Heart right ventricle (tissue), 16 donors: ENCODE results near the gene TBXAS1. TPM values are rescaled to one million over a fixed set of nuclear protein-coding genes. Genes with fewer than 3 reads are reported as not detected.
A peak's percentile ranks its signal among the peaks of the same experiment; 100 is the strongest.

Experiments
- ATAC-seq, 8 donors: fragments of 200-7000 bp; cut with Tn5 transposase; one replicate each; pipeline ENCODE4 v1.9.1; 2020; ENCODE audit warnings: mild to moderate bottlenecking in 8 of 8, moderate library complexity in 8 of 8, moderate number of reproducible peaks in 1 of 8
- DNase-seq, 2 donors: peaks; one replicate each; pipeline ENCODE4 v3.0.0-alpha.2; 2020
- H3K27ac ChIP-seq, 10 donors: fragments of 200-600 bp; sonication (generic) in 2 of 10; one replicate each; pipeline versions ENCODE4 v1.5.0 to v1.8.0; 2020 to 2022; ENCODE audit warnings: mild to moderate bottlenecking in 3 of 10
- H3K27me3 ChIP-seq, 7 donors: fragments of 200-600 bp; one replicate each; pipeline ENCODE4 v1.8.0; 2021 to 2022; ENCODE audit warnings: mild to moderate bottlenecking in 2 of 7
- H3K36me3 ChIP-seq, 9 donors: fragments of 200-600 bp; sonication (generic) in 1 of 9; one replicate each; pipeline versions ENCODE4 v1.5.0 to v1.8.0; 2020 to 2022; ENCODE audit warnings: mild to moderate bottlenecking in 2 of 9
- H3K4me1 ChIP-seq, 9 donors: fragments of 200-600 bp; sonication (generic) in 1 of 9; one replicate each; pipeline versions ENCODE4 v1.5.0 to v1.8.0; 2020 to 2022; ENCODE audit warnings: mild to moderate bottlenecking in 4 of 9
- H3K4me3 ChIP-seq, 10 donors: fragments of 200-600 bp; sonication (generic) in 2 of 10; one replicate each; pipeline versions ENCODE4 v1.5.0 to v1.8.0; 2020 to 2022; ENCODE audit warnings: mild to moderate bottlenecking in 7 of 10, moderate library complexity in 2 of 10
- H3K9me3 ChIP-seq, 11 donors: fragments of 200-600 bp in 10 of 11; sonication (generic) in 2 of 11; one replicate each; pipeline versions ENCODE4 v1.5.0 to v1.8.0; 2013 to 2022; ENCODE audit warnings: mild to moderate bottlenecking in 2 of 11, control low read depth in 1 of 11, moderate library complexity in 1 of 11
- CTCF ChIP-seq, 9 donors: fragments of 200-600 bp; sonication (generic) in 2 of 9; IDR thresholded peaks; one replicate each; pipeline versions ENCODE4 v1.5.0 to v1.8.0; 2021 to 2022; ENCODE audit warnings: antibody characterized with exemption in 9 of 9, mild to moderate bottlenecking in 5 of 9, moderate library complexity in 1 of 9
- WGBS, 2 donors: extraction: QIAGEN DNeasy Blood & Tissue Kit; methylation state at CpG; one replicate each; pipeline ENCODE4 v1.1.7; 2013; ENCODE audit warnings: inconsistent platforms in 1 of 2; 5-methylcytosine and 5-hydroxymethylcytosine counted together
- intact Hi-C, 10 donors: fragments of 100-400 bp; cut with DNase I; formaldehyde crosslinking; loops; one replicate each; pipeline versions ENCODE4 v1.11.1 to v1.14.2; 2022
- polyA plus RNA-seq, 2 donors: library from polyadenylated mRNA; stranded (reverse); fragments of 200-250 nt; gene quantifications; one replicate each; pipeline ENCODE4 v1.2.3, GENCODE V29; 2013
- total RNA-seq, 10 donors: library from RNA; stranded (reverse); fragmentation: NEBNext Ultra II Directional in 3 of 10; extraction: Animal tissue kit (Norgen Biotek cat#: 25700) in 3 of 10; gene quantifications; one replicate each; pipeline versions ENCODE4 v1.2.1 to v1.2.4, GENCODE V29; 2021 to 2023
- donor health status: Arrhythmogenic right ventricular cardiomyopathy.
- donor health status: ischemic (EF 13 %, LVEDD 7.1; RV severe dilation, severe dysfunction).
- donor health status: healthy with polysubstance abuse.
- donor health status: DM: no; HTN: yes; CAD: no.
- donor health status: DM: no; HTN: no; CAD: no.
- donor health status: ischemic (EF 25% LVEDD 6.9; RV normal size, moderate dysfunction).
- donor health status: ischemic (EF 25% LVEDD 5.7; RV mildly dilated, moderate dysfunction).
- donor health status: healthy.
- donor health status: DM: yes; HTN: yes; CAD: no.
- donor health status: Ischemic cardiomyopathy.
- donor health status: ischemic (EF 35%, LVEDD 5.7; RV mildly dilated, moderate dysfunction).
- donor health status: nonischemic (EF 11% LVEDD 7.7; RV severe dilation, severe dysfunction).
- donor health status: DM: yes; HTN: yes; CAD: no.
- donor health status: PGD.
- donor health status: ischemic (EF 29% LVEDD 5.4; RV normal size, mild dysfunction).
- donor health status: nonischemic (EF 23%, LVEDD 6.1; RV moderate dilation, normal function).

Gene TBXAS1
- total and polyA plus RNA-seq, 12 donors: 1.7 to 17.7 (median 3.7) TPM

GRCh38 chr7:139869886-139870285 lies 40.8 kb downstream of the TBXAS1 start:
- Histone ChIP-seq H3K27ac (no peak overlapping the region), H3K4me3 (no peak overlapping the region), H3K27me3 (no peaks in the 10 kb centered on the region), H3K4me1 (peaks cover 0 to 42% (median 17%) of the 10 kb centered on the region in 9 donors), H3K36me3 (peaks cover 0 to 15% (median 0%) of the 10 kb centered on the region in 9 donors), H3K9me3 (peaks cover 0 to 4% (median 0%) of the 10 kb centered on the region in 11 donors)
- no peak for TF ChIP-seq CTCF (IDR thresholded peaks at IDR 0.05)
- 79 to 84% methylated on average over 2 of the region's 2 CpGs for WGBS, 2 donors
- intact Hi-C loops: loop anchor here in 1 of 10 donors (10.0 kb wide), 1 partner anchor 55 kb away; no protein-coding TSS in a partner anchor
- no peak for DNase-seq
- no peak for ATAC-seq

GRCh38 chr7:139870380-139870779 lies 41.3 kb downstream of the TBXAS1 start:
- Histone ChIP-seq H3K27ac (no peak overlapping the region), H3K4me1 (peaks cover 0 to 47% (median 20%) of the 10 kb centered on the region in 9 donors), H3K27me3 (no peaks in the 10 kb centered on the region), H3K4me3 (no peak overlapping the region), H3K36me3 (peaks cover 0 to 15% (median 0%) of the 10 kb centered on the region in 9 donors), H3K9me3 (peaks cover 0 to under 1% (median 0%) of the 10 kb centered on the region in 11 donors)
- ATAC-seq (no peak), DNase-seq (no peak)
- 81 to 85% methylated on average over 7 of the region's 7 CpGs for WGBS, 2 donors
- intact Hi-C loops: loop anchor here in 1 of 10 donors (10.0 kb wide), 1 partner anchor 56 kb away; no protein-coding TSS in a partner anchor
- TF ChIP-seq CTCF (IDR thresholded peaks at IDR 0.05): no peak

GRCh38 chr7:139871331-139871730 lies 42.3 kb downstream of the TBXAS1 start:
- intact Hi-C loops: loop anchor here in 1 of 10 donors (10.0 kb wide), 1 partner anchor 57 kb away; no protein-coding TSS in a partner anchor
- ATAC-seq (no peak), DNase-seq (no peak)
- TF ChIP-seq CTCF (IDR thresholded peaks at IDR 0.05): no peak
- Histone ChIP-seq H3K36me3 (peaks cover 0 to 20% (median 0%) of the 10 kb centered on the region in 9 donors), H3K4me3 (no peak overlapping the region), H3K27me3 (no peaks in the 10 kb centered on the region), H3K27ac (peak overlapping the region in 1 of 10 donors; percentile 30), H3K9me3 (no peaks in the 10 kb centered on the region), H3K4me1 (peaks cover 0 to 57% (median 28%) of the 10 kb centered on the region in 9 donors)
- WGBS, 2 donors: 58 to 65% methylated on average over 8 of the region's 8 CpGs

GRCh38 chr7:139871820-139872219 lies 42.8 kb downstream of the TBXAS1 start:
- Histone ChIP-seq H3K4me1 (peaks cover 0 to 58% (median 28%) of the 10 kb centered on the region in 9 donors), H3K27me3 (no peaks in the 10 kb centered on the region), H3K4me3 (no peak overlapping the region), H3K9me3 (no peaks in the 10 kb centered on the region), H3K27ac (peak overlapping the region in 1 of 10 donors; percentile 30), H3K36me3 (peaks cover 0 to 25% (median 0%) of the 10 kb centered on the region in 9 donors)
- DNase-seq: no peak
- intact Hi-C loops: loop anchor here in 1 of 10 donors (10.0 kb wide), 1 partner anchor 57 kb away; no protein-coding TSS in a partner anchor
- no peak for TF ChIP-seq CTCF (IDR thresholded peaks at IDR 0.05)
- no peak for ATAC-seq
- 48 to 70% methylated on average over 2 of the region's 2 CpGs for WGBS, 2 donors
